ENCODE data around the gene SIN3B. TPM values are rescaled to one million over a fixed set of nuclear protein-coding genes. Genes with fewer than 3 reads are reported as not detected.

The SIN3B gene
- total RNA-seq, 4 donors from 2014 or later = 38.1 to 294 (median 66.5) TPM

DNA sequence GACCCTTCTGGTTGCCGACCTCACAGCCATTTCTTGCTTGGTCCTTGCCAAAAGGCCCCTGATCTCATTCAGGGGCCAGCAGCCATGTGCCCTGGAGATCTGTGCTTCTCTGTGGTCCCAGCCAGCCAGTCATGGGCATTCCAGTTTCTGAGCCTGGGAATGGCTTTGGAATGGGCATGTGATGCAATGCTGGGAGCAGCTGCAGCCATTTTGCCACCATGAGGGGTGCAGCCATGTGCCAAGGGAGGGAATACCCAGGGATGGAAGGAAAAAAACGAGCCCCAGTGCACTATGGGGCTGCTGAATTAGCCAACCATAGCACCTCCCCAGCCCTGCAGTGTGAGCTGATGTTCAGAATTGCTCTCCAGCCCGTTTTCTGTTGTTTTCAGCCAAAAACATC is 85.9 kb downstream of the SIN3B start:
- 29 to 69% methylated on average over 1 to 3 of the region's 3 CpGs for WGBS, 2 donors (ENCODE audit: low coverage in 1 of 2)
- Histone ChIP-seq H3K4me3 (no peak overlapping the region), H3K27me3 (no peaks in the 10 kb centered on the region), H3K9me3 (peaks cover 4 to 13% of the 10 kb centered on the region in 2 donors), H3K27ac (no peak overlapping the region), H3K4me1 (no peaks in the 10 kb centered on the region), H3K36me3 (no peaks in the 10 kb centered on the region)
- no peak for DNase-seq
- intact Hi-C loops (cut with DNase I; ENCODE audit: low total_unique reads) = no loop called here
- in situ Hi-C loops (cut with MboI; ENCODE audit: low pct_ligation_motif_present in 1 of 4, low pct_unique_long_range_greater_than_20kb in 1 of 4, low sequenced_read_pairs in 3 of 4) = no loop called here
- no peak for TF ChIP-seq POLR2A (IDR thresholded peaks at IDR 0.05)
- no peak for TF ChIP-seq EP300 (IDR thresholded peaks at IDR 0.05; ENCODE audit: low read depth)
- no peak for TF ChIP-seq CTCF (IDR thresholded peaks at IDR 0.05)
- no peak for TF ChIP-seq POLR2AphosphoS5 (IDR thresholded peaks at IDR 0.05)

DNA sequence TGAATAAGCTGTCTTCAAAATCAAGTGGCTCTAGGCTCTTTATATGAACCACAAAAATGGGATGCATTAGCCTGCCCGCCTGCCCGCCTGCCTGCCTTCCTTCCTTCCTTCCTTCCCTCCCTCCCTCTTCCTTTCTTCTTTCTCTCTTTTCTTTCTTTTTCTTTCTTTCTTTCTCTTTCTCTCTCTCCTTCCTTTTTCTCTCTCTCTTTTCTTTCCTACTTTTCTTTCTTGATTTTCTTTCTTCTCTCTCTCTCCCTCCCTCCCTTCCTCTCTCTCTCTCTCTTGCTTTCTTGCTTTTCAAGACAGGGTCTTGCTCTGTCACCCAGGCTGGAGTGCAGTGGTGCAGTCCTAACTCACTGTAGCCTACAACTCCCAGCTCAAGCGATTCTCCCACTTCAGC is 86.5 kb downstream of the SIN3B start:
- no peaks in the 10 kb centered on the region for H3K36me3 ChIP-seq
- no peaks in the 10 kb centered on the region for H3K27me3 ChIP-seq
- no peaks in the 10 kb centered on the region for H3K4me1 ChIP-seq
- WGBS, 2 donors (ENCODE audit: low coverage in 1 of 2) = 50 to 80% methylated on average over 2 to 3 of the region's 3 CpGs
- peaks cover 4 to 13% of the 10 kb centered on the region in 2 donors for H3K9me3 ChIP-seq
- H3K27ac ChIP-seq = no peak overlapping the region
- H3K4me3 ChIP-seq = no peak overlapping the region
- intact Hi-C loops (cut with DNase I; ENCODE audit: low total_unique reads) (no loop called here), in situ Hi-C loops (cut with MboI; ENCODE audit: low pct_ligation_motif_present in 1 of 4, low pct_unique_long_range_greater_than_20kb in 1 of 4, low sequenced_read_pairs in 3 of 4) (no loop called here)
- DNase-seq = no peak
- TF ChIP-seq POLR2AphosphoS5 (IDR thresholded peaks at IDR 0.05) = no peak
- no peak for TF ChIP-seq CTCF (IDR thresholded peaks at IDR 0.05)

GRCh38 chr19:16917401-16917800 is 88.2 kb downstream of the SIN3B start:
- no peaks in the 10 kb centered on the region for H3K27me3 ChIP-seq
- intact Hi-C loops (cut with DNase I; ENCODE audit: low total_unique reads) (no loop called here), in situ Hi-C loops (cut with MboI; ENCODE audit: low pct_ligation_motif_present in 1 of 4, low pct_unique_long_range_greater_than_20kb in 1 of 4, low sequenced_read_pairs in 3 of 4) (no loop called here)
- H3K4me3 ChIP-seq = no peak overlapping the region
- H3K4me1 ChIP-seq = no peaks in the 10 kb centered on the region
- peaks cover 4 to 9% of the 10 kb centered on the region in 2 donors for H3K9me3 ChIP-seq
- WGBS, 2 donors (ENCODE audit: low coverage in 1 of 2) = 86 to 90% methylated on average over 2 to 7 of the region's 7 CpGs
- H3K27ac ChIP-seq = no peak overlapping the region
- H3K36me3 ChIP-seq = no peaks in the 10 kb centered on the region
- TF ChIP-seq POLR2A (IDR thresholded peaks at IDR 0.05) (no peak), CTCF (IDR thresholded peaks at IDR 0.05) (no peak), EP300 (IDR thresholded peaks at IDR 0.05; ENCODE audit: low read depth) (no peak), POLR2AphosphoS5 (IDR thresholded peaks at IDR 0.05) (no peak)
- DNase-seq = no peak

DNA sequence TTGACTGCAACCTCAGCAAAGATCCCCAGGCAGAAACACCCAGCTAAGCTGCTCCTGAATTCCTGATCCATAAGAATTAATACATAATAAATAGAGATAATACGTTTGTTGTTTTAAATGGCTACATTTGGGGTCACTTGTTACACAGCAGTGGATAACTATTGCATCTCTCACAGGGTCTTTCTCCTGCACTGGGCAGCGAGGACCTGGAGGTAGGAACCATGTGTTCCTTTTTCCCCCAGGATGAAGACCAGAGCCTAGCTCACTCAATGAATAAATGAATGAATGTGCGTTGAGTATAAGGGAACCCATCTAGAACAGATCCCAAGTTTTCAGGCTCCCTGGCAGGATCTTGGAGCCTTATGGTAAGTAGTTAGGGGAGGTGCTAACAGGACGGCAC is 90.3 kb downstream of the SIN3B start:
- in situ Hi-C loops (cut with MboI; ENCODE audit: low pct_ligation_motif_present in 1 of 4, low pct_unique_long_range_greater_than_20kb in 1 of 4, low sequenced_read_pairs in 3 of 4) (no loop called here), intact Hi-C loops (cut with DNase I; ENCODE audit: low total_unique reads) (no loop called here)
- no peak overlapping the region for H3K4me3 ChIP-seq
- no peaks in the 10 kb centered on the region for H3K27me3 ChIP-seq
- no peaks in the 10 kb centered on the region for H3K4me1 ChIP-seq
- TF ChIP-seq EP300 (IDR thresholded peaks at IDR 0.05; ENCODE audit: low read depth) (no peak), CTCF (IDR thresholded peaks at IDR 0.05) (no peak), POLR2A (IDR thresholded peaks at IDR 0.05) (no peak), POLR2AphosphoS5 (IDR thresholded peaks at IDR 0.05) (no peak)
- H3K36me3 ChIP-seq = no peaks in the 10 kb centered on the region
- DNase-seq = no peak
- 54 to 79% methylated on average over 3 to 4 of the region's 4 CpGs for WGBS, 2 donors (ENCODE audit: low coverage in 1 of 2)
- H3K27ac ChIP-seq = no peak overlapping the region
- H3K9me3 ChIP-seq = no peaks in the 10 kb centered on the region

All from transverse colon (tissue), 4 donors.